PFSK-1 (cell line): ENCODE measurements around the gene TBCE.

ENCODE experiments used
- FOXP2 ChIP-seq: optimal IDR thresholded peaks from 2 replicates; pipeline ENCODE3; 2011; ENCODE audit warnings: borderline replicate concordance, control low read depth, inconsistent platforms; ENCODE audit not compliant: insufficient read depth; ENCODE audit errors: extremely low read length, extremely low read depth
- POLR2AphosphoS5 ChIP-seq: IDR thresholded peaks from 2 replicates; pipeline ENCODE4 v1.6.1; 2012; ENCODE audit warnings: low read depth, mild to moderate bottlenecking, control low read depth, low read length, moderate library complexity
- REST ChIP-seq, 2 experiments: IDR thresholded peaks; 2 replicates each; pipeline versions ENCODE4 v1.6.1 to v1.8.0; 2011 to 2012; ENCODE audit warnings: low read depth in 2 of 2, low read length in 2 of 2, control low read depth in 1 of 2, inconsistent platforms in 1 of 2, mild to moderate bottlenecking in 1 of 2, moderate library complexity in 1 of 2; ENCODE audit not compliant: insufficient read depth in 1 of 2
- SIN3A ChIP-seq: IDR thresholded peaks from 2 replicates; pipeline ENCODE4 v1.6.1; 2012; ENCODE audit warnings: mild to moderate bottlenecking, low read length, moderate library complexity, borderline replicate concordance; ENCODE audit not compliant: insufficient read depth
- TAF1 ChIP-seq: IDR thresholded peaks from 2 replicates; pipeline ENCODE4 v1.6.1; 2012; ENCODE audit warnings: low read length, control low read depth, borderline replicate concordance; ENCODE audit not compliant: insufficient read depth

The TBCE gene

DNA sequence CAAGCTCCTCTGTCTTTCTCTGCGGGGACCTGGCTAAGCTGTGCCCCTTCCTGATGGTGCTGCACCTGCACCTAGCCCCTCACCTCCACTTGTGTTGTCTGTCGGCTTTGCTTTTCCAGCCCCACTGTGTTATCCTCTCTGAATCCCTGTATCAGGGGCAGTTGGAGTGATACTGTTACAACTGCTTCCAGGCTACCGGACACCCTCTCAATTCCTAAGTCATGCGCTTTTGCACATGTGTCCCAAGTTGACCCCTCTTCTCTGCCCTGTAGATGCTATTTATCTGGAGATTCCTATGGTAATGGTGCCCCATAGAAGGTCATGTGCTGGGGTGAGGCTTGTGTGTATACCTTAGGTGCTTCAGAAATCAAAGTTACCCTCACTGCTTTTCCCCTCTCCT, 58.9 kb downstream of the TBCE start:
- TF ChIP-seq FOXP2, result no peak
- no peak for TF ChIP-seq SIN3A

GRCh38 chr1:235426680-235427079, 59.5 kb downstream of the TBCE start:
- no peak for TF ChIP-seq FOXP2
- no peak for TF ChIP-seq REST (IDR thresholded peaks at IDR 0.05; ENCODE audit: insufficient read depth in 1 of 2, low read depth in 2 of 2, low read length in 2 of 2)
- no peak for TF ChIP-seq POLR2AphosphoS5
- TF ChIP-seq SIN3A, result no peak
- no peak for TF ChIP-seq TAF1

DNA sequence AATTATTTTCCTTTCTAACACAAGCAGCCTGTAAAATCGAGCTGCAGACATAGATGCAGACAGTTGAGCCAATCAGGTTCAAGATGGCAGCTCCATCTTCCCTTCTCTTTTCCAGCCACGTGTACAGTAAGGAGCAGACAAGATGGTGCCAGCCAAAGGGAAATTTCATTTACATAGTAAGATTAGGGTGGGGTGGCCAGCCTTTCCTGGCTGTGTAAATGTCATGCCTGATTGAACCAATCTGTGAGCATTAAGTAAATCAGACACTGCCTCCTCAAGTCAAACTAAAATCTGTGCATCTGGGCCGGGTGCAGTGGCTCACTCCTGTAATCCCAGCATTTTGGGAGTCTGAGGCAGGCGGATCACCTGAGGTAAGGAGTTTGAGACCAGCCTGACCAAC, 60.2 kb downstream of the TBCE start:
- TF ChIP-seq FOXP2 (no peak), POLR2AphosphoS5 (no peak), TAF1 (no peak), REST (IDR thresholded peaks at IDR 0.05; ENCODE audit: insufficient read depth in 1 of 2, low read depth in 2 of 2, low read length in 2 of 2) (no peak), SIN3A (no peak)

DNA sequence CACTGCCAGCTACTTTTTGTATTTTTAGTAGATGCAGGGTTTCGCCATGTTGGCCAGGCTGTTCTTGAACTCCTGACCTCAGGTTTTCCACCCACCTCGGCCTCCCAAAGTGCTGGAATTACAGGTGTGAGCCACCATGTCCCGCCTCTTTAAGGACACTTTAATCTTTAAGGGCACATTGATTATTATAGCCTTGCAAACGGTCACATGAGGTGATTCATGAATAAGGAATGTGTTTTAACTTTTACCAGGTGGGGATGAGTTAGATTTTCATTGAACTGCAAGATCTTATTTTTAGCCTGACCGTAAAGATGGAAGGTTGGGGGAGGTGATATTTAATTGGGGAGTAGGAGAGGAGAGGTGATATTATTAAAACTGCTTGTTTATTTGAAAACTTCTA, 61.9 kb downstream of the TBCE start:
- no peak for TF ChIP-seq REST (IDR thresholded peaks at IDR 0.05; ENCODE audit: insufficient read depth in 1 of 2, low read depth in 2 of 2, low read length in 2 of 2)
- TF ChIP-seq FOXP2, result no peak
- TF ChIP-seq TAF1, result no peak
- TF ChIP-seq SIN3A, result no peak

- TF ChIP-seq REST (IDR thresholded peaks at IDR 0.05; ENCODE audit: insufficient read depth in 1 of 2, low read depth in 2 of 2, low read length in 2 of 2), result no peak
- no peak for TF ChIP-seq POLR2AphosphoS5
- TF ChIP-seq FOXP2, result no peak
- TF ChIP-seq TAF1, result no peak
- no peak for TF ChIP-seq SIN3A
Measured at GRCh38 chr1:235430991-235431390, 63.8 kb downstream of the TBCE start.
